HG03135 (cell line): Measurements from ENCODE around the gene CSNK2A3.

Source experiments
- ATAC-seq: cut with Tn5 transposase; IDR thresholded peaks from one replicate; pipeline ENCODE4 v1.9.1; 2021; ENCODE audit warnings: mild to moderate bottlenecking, moderate library complexity; ENCODE audit not compliant: unreplicated experiment

The CSNK2A3 gene

GRCh38 chr11:11338304-11338703 lies 14.7 kb downstream of the CSNK2A3 start:
- no peak for ATAC-seq

GRCh38 chr11:11336664-11337063 lies 16.4 kb downstream of the CSNK2A3 start:
- ATAC-seq = no peak

GRCh38 chr11:11335043-11335442 lies 18.0 kb downstream of the CSNK2A3 start:
- ATAC-seq = no peak

GRCh38 chr11:11334607-11335006 lies 18.4 kb downstream of the CSNK2A3 start:
- no peak for ATAC-seq

GRCh38 chr11:11332141-11332710 lies 20.8 kb downstream of the CSNK2A3 start:
- ATAC-seq = no peak

- no peak for ATAC-seq
Measured at GRCh38 chr11:11329062-11329806, 23.8 kb downstream of the CSNK2A3 start.

- ATAC-seq = no peak
Measured at GRCh38 chr11:11324090-11324489, 29.0 kb downstream of the CSNK2A3 start.

- no peak for ATAC-seq
Measured at GRCh38 chr11:11322101-11322500, 30.9 kb downstream of the CSNK2A3 start.

GRCh38 chr11:11320825-11321224 lies 32.2 kb downstream of the CSNK2A3 start:
- ATAC-seq = no peak

GRCh38 chr11:11318961-11319360 lies 34.1 kb downstream of the CSNK2A3 start:
- peak; percentile 70 for ATAC-seq

- ATAC-seq = no peak
Measured at GRCh38 chr11:11318461-11318860, 34.6 kb downstream of the CSNK2A3 start.

GRCh38 chr11:11316651-11317230 lies 36.3 kb downstream of the CSNK2A3 start:
- ATAC-seq = no peak

GRCh38 chr11:11313902-11314692 lies 39.0 kb downstream of the CSNK2A3 start:
- ATAC-seq = no peak

- no peak for ATAC-seq
Measured at GRCh38 chr11:11313426-11313825, 39.6 kb downstream of the CSNK2A3 start.

- ATAC-seq = no peak
Measured at GRCh38 chr11:11312738-11313137, 40.3 kb downstream of the CSNK2A3 start.

- no peak for ATAC-seq
Measured at GRCh38 chr11:11311169-11311568, 41.9 kb downstream of the CSNK2A3 start.

- ATAC-seq = no peak
Measured at GRCh38 chr11:11309906-11310305, 43.1 kb downstream of the CSNK2A3 start.

- ATAC-seq = no peak
Measured at GRCh38 chr11:11308249-11308648, 44.8 kb downstream of the CSNK2A3 start.

GRCh38 chr11:11306855-11307254 lies 46.2 kb downstream of the CSNK2A3 start:
- ATAC-seq = no peak

- no peak for ATAC-seq
Measured at GRCh38 chr11:11304550-11304949, 48.5 kb downstream of the CSNK2A3 start.

- no peak for ATAC-seq
Measured at GRCh38 chr11:11302565-11302964, 50.5 kb downstream of the CSNK2A3 start.
